Rectal smooth muscle tissue (tissue), 1 donor: ENCODE results near the gene RPAP2.
"Not testable (repeated sequence)": the region's sequence is repeated elsewhere in the genome, so short reads cannot be mapped to it uniquely, and the experiment has no call there.

Experiments used
- H3K27ac ChIP-seq: one replicate; pipeline ENCODE4 v1.7.0; 2013; ENCODE audit warnings: low read depth, low read length, inconsistent platforms
- H3K27me3 ChIP-seq: one replicate; pipeline ENCODE4 v1.7.0; 2013; ENCODE audit warnings: low read length; ENCODE audit not compliant: control insufficient read depth, insufficient read depth
- H3K36me3 ChIP-seq: one replicate; pipeline ENCODE4 v1.7.0; 2013; ENCODE audit warnings: low read length; ENCODE audit not compliant: control insufficient read depth, insufficient read depth
- H3K4me1 ChIP-seq: one replicate; pipeline ENCODE4 v1.7.0; 2013; ENCODE audit warnings: low read length; ENCODE audit not compliant: control insufficient read depth, insufficient read depth
- H3K4me3 ChIP-seq: one replicate; pipeline ENCODE4 v1.7.0; 2013; ENCODE audit warnings: low read length
- H3K9ac ChIP-seq: one replicate; pipeline ENCODE4 v1.7.0; 2013; ENCODE audit warnings: low read length

The RPAP2 gene

GRCh38 chr1:92329347-92330129, 30.7 kb downstream of the RPAP2 start:
- Histone ChIP-seq H3K36me3 (peaks cover 3% of the 10 kb centered on the region), H3K4me1 (no peaks in the 10 kb centered on the region), H3K9ac (no peak overlapping the region), H3K4me3 (no peak overlapping the region), H3K27me3 (no peaks in the 10 kb centered on the region), H3K27ac (no peak overlapping the region)

GRCh38 chr1:92333668-92334067, 34.8 kb downstream of the RPAP2 start:
- Histone ChIP-seq H3K4me1 (no peaks in the 10 kb centered on the region), H3K27ac (no peak overlapping the region), H3K27me3 (no peaks in the 10 kb centered on the region), H3K9ac (no peak overlapping the region), H3K4me3 (no peak overlapping the region), H3K36me3 (peaks cover 5% of the 10 kb centered on the region)

GRCh38 chr1:92340154-92340553, 41.3 kb downstream of the RPAP2 start:
- no peak overlapping the region for H3K9ac ChIP-seq
- H3K4me1 ChIP-seq = no peaks in the 10 kb centered on the region
- no peak overlapping the region for H3K27ac ChIP-seq
- no peaks in the 10 kb centered on the region for H3K36me3 ChIP-seq
- H3K4me3 ChIP-seq = no peak overlapping the region
- no peaks in the 10 kb centered on the region for H3K27me3 ChIP-seq

GRCh38 chr1:92342401-92342800, 43.5 kb downstream of the RPAP2 start:
- Histone ChIP-seq H3K27ac (no peak overlapping the region), H3K27me3 (no peaks in the 10 kb centered on the region), H3K4me3 (no peak overlapping the region), H3K36me3 (no peaks in the 10 kb centered on the region), H3K9ac (no peak overlapping the region), H3K4me1 (no peaks in the 10 kb centered on the region)

- Histone ChIP-seq H3K9ac (no peak overlapping the region), H3K4me1 (no peaks in the 10 kb centered on the region), H3K4me3 (no peak overlapping the region), H3K27me3 (no peaks in the 10 kb centered on the region), H3K36me3 (no peaks in the 10 kb centered on the region), H3K27ac (no peak overlapping the region)
These were observed 44.2 kb downstream of the RPAP2 start for GRCh38 chr1:92343061-92343460.

- Histone ChIP-seq H3K36me3 (no peaks in the 10 kb centered on the region), H3K9ac (no peak overlapping the region), H3K4me1 (no peaks in the 10 kb centered on the region), H3K27ac (no peak overlapping the region), H3K27me3 (no peaks in the 10 kb centered on the region), H3K4me3 (no peak overlapping the region)
These were observed 48.2 kb downstream of the RPAP2 start for GRCh38 chr1:92346866-92347640.

- H3K27ac ChIP-seq = no peak overlapping the region
- H3K9ac ChIP-seq = no peak overlapping the region
- no peaks in the 10 kb centered on the region for H3K4me1 ChIP-seq
- no peak overlapping the region for H3K4me3 ChIP-seq
- H3K36me3 ChIP-seq = no peaks in the 10 kb centered on the region
- H3K27me3 ChIP-seq = no peaks in the 10 kb centered on the region
These were observed 54.0 kb downstream of the RPAP2 start for GRCh38 chr1:92352856-92353255.

- Histone ChIP-seq H3K27ac (no peak overlapping the region), H3K9ac (no peak overlapping the region), H3K4me3 (no peak overlapping the region), H3K36me3 (no peaks in the 10 kb centered on the region), H3K27me3 (no peaks in the 10 kb centered on the region), H3K4me1 (no peaks in the 10 kb centered on the region)
These were observed 55.4 kb downstream of the RPAP2 start for GRCh38 chr1:92354259-92354658.

GRCh38 chr1:92356956-92357355, 58.1 kb downstream of the RPAP2 start:
- no peaks in the 10 kb centered on the region for H3K4me1 ChIP-seq
- no peaks in the 10 kb centered on the region for H3K27me3 ChIP-seq
- no peak overlapping the region for H3K9ac ChIP-seq
- no peaks in the 10 kb centered on the region for H3K36me3 ChIP-seq
- no peak overlapping the region for H3K4me3 ChIP-seq
- no peak overlapping the region for H3K27ac ChIP-seq

- H3K27me3 ChIP-seq, H3K27ac ChIP-seq, H3K9ac ChIP-seq, H3K4me3 ChIP-seq, H3K36me3 ChIP-seq, H3K4me1 ChIP-seq: not testable (repeated sequence)
These were observed 60.5 kb downstream of the RPAP2 start for GRCh38 chr1:92359382-92359781.

GRCh38 chr1:92359986-92360385, 61.1 kb downstream of the RPAP2 start:
- H3K4me1 ChIP-seq = no peaks in the 10 kb centered on the region
- no peaks in the 10 kb centered on the region for H3K36me3 ChIP-seq
- H3K9ac ChIP-seq = no peak overlapping the region
- H3K4me3 ChIP-seq = no peak overlapping the region
- H3K27ac ChIP-seq = no peak overlapping the region
- no peaks in the 10 kb centered on the region for H3K27me3 ChIP-seq

GRCh38 chr1:92362970-92363369, 64.1 kb downstream of the RPAP2 start:
- Histone ChIP-seq H3K9ac (no peak overlapping the region), H3K27me3 (no peaks in the 10 kb centered on the region), H3K27ac (no peak overlapping the region), H3K4me1 (no peaks in the 10 kb centered on the region), H3K4me3 (no peak overlapping the region), H3K36me3 (no peaks in the 10 kb centered on the region)

- Histone ChIP-seq H3K27ac (no peak overlapping the region), H3K9ac (no peak overlapping the region), H3K4me1 (no peaks in the 10 kb centered on the region), H3K27me3 (no peaks in the 10 kb centered on the region), H3K36me3 (no peaks in the 10 kb centered on the region), H3K4me3 (no peak overlapping the region)
These were observed 64.5 kb downstream of the RPAP2 start for GRCh38 chr1:92363401-92363800.
